Measurements from ENCODE around the gene RFC3. TPM values are rescaled to one million over a fixed set of nuclear protein-coding genes. Genes with fewer than 3 reads are reported as not detected.

Gene RFC3
- polyA plus RNA-seq, 1 of the 3 experiments (the other 2 are of a cell fraction): 15.8 TPM

GRCh38 chr13:33855371-33855895, 37.5 kb downstream of the RFC3 start:
- Histone ChIP-seq H3K27ac (ENCODE audit: low read depth in 2 of 2, low read length in 1 of 2) (no peak overlapping the region), H2AFZ (ENCODE audit: low read depth) (no peak overlapping the region), H3K9ac (no peak overlapping the region), H3K9me2 (no peaks in the 10 kb centered on the region; the same call in 1 of the 2 replicates), H3K9me3 (no peaks in the 10 kb centered on the region), H3K4me2 (no peak overlapping the region), H3K79me2 (ENCODE audit: insufficient read depth) (no peaks in the 10 kb centered on the region), H4K20me1 (ENCODE audit: insufficient read depth) (no peaks in the 10 kb centered on the region), H3K4me3 (ENCODE audit: low read depth in 2 of 2, low read length in 1 of 2) (no peak overlapping the region), H3K36me3 (replicated peaks in 1 of 2; ENCODE audit: control insufficient read depth in 1 of 2, insufficient read depth in 2 of 2, low read length in 1 of 2) (peaks cover 0 to 7% of the 10 kb centered on the region in 2 experiments), H3K27me3 (ENCODE audit: insufficient read depth) (no peaks in the 10 kb centered on the region), H3F3A (replicated peaks; ENCODE audit: insufficient read depth) (no peaks in the 10 kb centered on the region), H3K4me1 (ENCODE audit: control insufficient read depth in 1 of 2, insufficient read depth in 2 of 2, low read depth in 1 of 2, low read length in 1 of 2) (no peaks in the 10 kb centered on the region)
- no peak for TF ChIP-seq GABPA (IDR thresholded peaks at IDR 0.05; ENCODE audit: low read depth)
- TF ChIP-seq SIN3A (IDR thresholded peaks at IDR 0.05; ENCODE audit: borderline replicate concordance, low read depth, low read length): no peak
- no peak for TF ChIP-seq GATA2 (CRISPR knock-in tag; IDR thresholded peaks at IDR 0.05)
- no peak for TF ChIP-seq MEF2A (IDR thresholded peaks at IDR 0.05; ENCODE audit: borderline replicate concordance, low read depth)
- TF ChIP-seq IRF3 (IDR thresholded peaks at IDR 0.05; ENCODE audit: low read depth, low read length): no peak
- no peak for DNase-seq
- ChIA-PET POLR2A (no interaction called here), CTCF (interaction anchor here (1.4 kb wide), 1 partner anchor 14 kb away, joined by 3 read pairs; no protein-coding TSS in a partner anchor)
- WGBS (ENCODE audit: low lambda C conversion rate): 93% methylated on average over 3 of the region's 3 CpGs

DNA sequence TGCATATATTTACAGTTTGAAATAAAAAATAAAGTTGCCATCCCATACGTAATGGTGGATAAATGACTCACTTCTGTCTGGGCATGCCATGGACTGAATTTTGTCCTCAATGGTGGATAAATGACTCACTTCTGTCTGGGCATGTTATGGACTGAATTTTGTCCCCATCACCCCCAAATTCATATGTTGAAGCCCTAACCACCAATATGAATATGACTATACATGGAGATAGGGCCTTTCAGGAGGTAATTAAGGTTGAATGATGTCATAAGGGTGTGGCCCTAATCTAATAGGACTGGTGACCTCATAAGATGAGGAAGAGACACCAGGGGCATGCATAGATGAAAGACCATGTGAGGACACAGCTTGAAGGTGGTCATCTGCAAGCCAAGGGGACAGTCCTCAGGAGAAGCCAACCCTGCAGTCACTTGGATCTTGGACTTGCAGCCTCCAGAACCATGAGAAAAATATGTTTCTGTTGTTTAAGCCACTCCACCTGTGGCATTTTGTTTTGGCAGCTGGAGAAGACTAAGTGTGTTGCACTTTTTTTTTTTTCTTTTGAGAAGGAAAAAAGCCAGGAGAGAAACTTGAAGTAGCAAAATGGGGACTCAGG, 41.8 kb downstream of the RFC3 start:
- ChIA-PET POLR2A (no interaction called here), CTCF (no interaction called here)
- TF ChIP-seq FOSL2 (IDR thresholded peaks at IDR 0.05; ENCODE audit: borderline replicate concordance, low read depth) (no peak), CTCF (IDR thresholded peaks at IDR 0.05) (no peak), TEAD4 (IDR thresholded peaks at IDR 0.05; ENCODE audit: borderline replicate concordance, insufficient read depth) (no peak), GABPA (IDR thresholded peaks at IDR 0.05; ENCODE audit: low read depth) (no peak), GATA2 (CRISPR knock-in tag; IDR thresholded peaks at IDR 0.05) (no peak), EP300 (IDR thresholded peaks at IDR 0.05; ENCODE audit: borderline replicate concordance in 1 of 2, low read depth in 1 of 2, low read length in 1 of 2) (no peak), YY1 (IDR thresholded peaks at IDR 0.05; ENCODE audit: low read depth) (no peak), EZH2phosphoT487 (IDR thresholded peaks at IDR 0.05; ENCODE audit: borderline replicate concordance, low read depth) (no peak), MAX (IDR thresholded peaks at IDR 0.05; ENCODE audit: low read depth) (no peak), FOXJ3 (CRISPR knock-in tag; IDR thresholded peaks at IDR 0.05) (no peak), SIN3A (IDR thresholded peaks at IDR 0.05; ENCODE audit: borderline replicate concordance, low read depth, low read length) (no peak), MEF2A (IDR thresholded peaks at IDR 0.05; ENCODE audit: borderline replicate concordance, low read depth) (no peak), ZBTB33 (IDR thresholded peaks at IDR 0.05; ENCODE audit: borderline replicate concordance, low read depth) (no peak), NRF1 (IDR thresholded peaks at IDR 0.05; ENCODE audit: low read depth, low read length) (no peak), ELF1 (IDR thresholded peaks at IDR 0.05) (no peak), USF2 (IDR thresholded peaks at IDR 0.05; ENCODE audit: borderline replicate concordance, low read depth, low read length) (no peak)
- TF ChIP-seq, protein P1, sequence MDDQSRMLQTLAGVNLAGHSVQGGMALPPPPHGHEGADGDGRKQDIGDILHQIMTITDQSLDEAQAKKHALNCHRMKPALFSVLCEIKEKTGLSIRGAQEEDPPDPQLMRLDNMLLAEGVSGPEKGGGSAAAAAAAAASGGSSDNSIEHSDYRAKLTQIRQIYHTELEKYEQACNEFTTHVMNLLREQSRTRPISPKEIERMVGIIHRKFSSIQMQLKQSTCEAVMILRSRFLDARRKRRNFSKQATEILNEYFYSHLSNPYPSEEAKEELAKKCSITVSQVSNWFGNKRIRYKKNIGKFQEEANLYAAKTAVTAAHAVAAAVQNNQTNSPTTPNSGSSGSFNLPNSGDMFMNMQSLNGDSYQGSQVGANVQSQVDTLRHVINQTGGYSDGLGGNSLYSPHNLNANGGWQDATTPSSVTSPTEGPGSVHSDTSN (IDR thresholded peaks at IDR 0.05): no peak

More for the DNA sequence above, 41.8 kb downstream of the RFC3 start:
- DNase-seq: no peak
- H3K4me1 ChIP-seq (ENCODE audit: control insufficient read depth in 1 of 2, insufficient read depth in 2 of 2, low read depth in 1 of 2, low read length in 1 of 2): peaks cover 0 to 3% of the 10 kb centered on the region in 2 experiments; a peak in 2 of 4 replicates
- no peak overlapping the region for H3K4me3 ChIP-seq (ENCODE audit: low read depth in 2 of 2, low read length in 1 of 2)
- H3K9me2 ChIP-seq: no peaks in the 10 kb centered on the region; the same call in 1 of the 2 replicates
- no peak overlapping the region for H3K27ac ChIP-seq (ENCODE audit: low read depth in 2 of 2, low read length in 1 of 2)
- no peak overlapping the region for H3K9ac ChIP-seq
- no peaks in the 10 kb centered on the region for H3K36me3 ChIP-seq (replicated peaks in 1 of 2; ENCODE audit: control insufficient read depth in 1 of 2, insufficient read depth in 2 of 2, low read length in 1 of 2)
- H2AFZ ChIP-seq (ENCODE audit: low read depth): no peak overlapping the region
- H3K9me3 ChIP-seq: no peaks in the 10 kb centered on the region
- no peaks in the 10 kb centered on the region for H4K20me1 ChIP-seq (ENCODE audit: insufficient read depth)
- no peaks in the 10 kb centered on the region for H3K79me2 ChIP-seq (ENCODE audit: insufficient read depth)
- no peaks in the 10 kb centered on the region for H3K27me3 ChIP-seq (ENCODE audit: insufficient read depth)
- H3F3A ChIP-seq (replicated peaks; ENCODE audit: insufficient read depth): no peaks in the 10 kb centered on the region
- no peak overlapping the region for H3K4me2 ChIP-seq
- 96% methylated on average over 1 of the region's 1 CpG for WGBS (ENCODE audit: low lambda C conversion rate)

All from SK-N-SH (cell line).